ENCODE data around the gene DPYSL3. TPM values are rescaled to one million over a fixed set of nuclear protein-coding genes. Genes with fewer than 3 reads are reported as not detected.

Gene DPYSL3
- total RNA-seq, 1 donor = 161 TPM

DNA sequence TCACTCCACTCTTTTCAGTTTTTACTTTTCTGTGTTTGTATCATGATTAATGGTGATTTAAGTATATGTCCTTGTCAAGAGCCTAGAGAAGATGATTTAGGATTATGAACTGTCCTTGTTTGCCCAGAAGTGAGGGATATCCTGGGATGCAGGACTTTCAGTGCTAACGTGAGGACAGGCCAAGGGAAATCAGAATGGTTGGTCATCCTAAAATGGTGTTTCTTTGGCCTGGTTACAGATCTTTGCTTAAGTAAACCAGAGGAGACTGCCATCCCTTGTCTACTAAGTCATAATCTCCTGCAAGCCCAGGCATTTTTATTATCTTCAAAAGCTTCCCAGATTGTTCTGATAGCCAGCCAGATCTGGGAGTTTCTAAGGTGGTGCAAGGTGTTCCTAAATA, 22.3 kb upstream of the DPYSL3 start:
- peak; percentile 33 for DNase-seq (ENCODE audit: low read depth)
- TF ChIP-seq, protein P1, sequence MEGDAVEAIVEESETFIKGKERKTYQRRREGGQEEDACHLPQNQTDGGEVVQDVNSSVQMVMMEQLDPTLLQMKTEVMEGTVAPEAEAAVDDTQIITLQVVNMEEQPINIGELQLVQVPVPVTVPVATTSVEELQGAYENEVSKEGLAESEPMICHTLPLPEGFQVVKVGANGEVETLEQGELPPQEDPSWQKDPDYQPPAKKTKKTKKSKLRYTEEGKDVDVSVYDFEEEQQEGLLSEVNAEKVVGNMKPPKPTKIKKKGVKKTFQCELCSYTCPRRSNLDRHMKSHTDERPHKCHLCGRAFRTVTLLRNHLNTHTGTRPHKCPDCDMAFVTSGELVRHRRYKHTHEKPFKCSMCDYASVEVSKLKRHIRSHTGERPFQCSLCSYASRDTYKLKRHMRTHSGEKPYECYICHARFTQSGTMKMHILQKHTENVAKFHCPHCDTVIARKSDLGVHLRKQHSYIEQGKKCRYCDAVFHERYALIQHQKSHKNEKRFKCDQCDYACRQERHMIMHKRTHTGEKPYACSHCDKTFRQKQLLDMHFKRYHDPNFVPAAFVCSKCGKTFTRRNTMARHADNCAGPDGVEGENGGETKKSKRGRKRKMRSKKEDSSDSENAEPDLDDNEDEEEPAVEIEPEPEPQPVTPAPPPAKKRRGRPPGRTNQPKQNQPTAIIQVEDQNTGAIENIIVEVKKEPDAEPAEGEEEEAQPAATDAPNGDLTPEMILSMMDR (IDR thresholded peaks at IDR 0.05; ENCODE audit: insufficient read depth, low read depth, low read length) = no peak
- no peak overlapping the region for H3K4me3 ChIP-seq (ENCODE audit: low read depth, low read length)

DNA sequence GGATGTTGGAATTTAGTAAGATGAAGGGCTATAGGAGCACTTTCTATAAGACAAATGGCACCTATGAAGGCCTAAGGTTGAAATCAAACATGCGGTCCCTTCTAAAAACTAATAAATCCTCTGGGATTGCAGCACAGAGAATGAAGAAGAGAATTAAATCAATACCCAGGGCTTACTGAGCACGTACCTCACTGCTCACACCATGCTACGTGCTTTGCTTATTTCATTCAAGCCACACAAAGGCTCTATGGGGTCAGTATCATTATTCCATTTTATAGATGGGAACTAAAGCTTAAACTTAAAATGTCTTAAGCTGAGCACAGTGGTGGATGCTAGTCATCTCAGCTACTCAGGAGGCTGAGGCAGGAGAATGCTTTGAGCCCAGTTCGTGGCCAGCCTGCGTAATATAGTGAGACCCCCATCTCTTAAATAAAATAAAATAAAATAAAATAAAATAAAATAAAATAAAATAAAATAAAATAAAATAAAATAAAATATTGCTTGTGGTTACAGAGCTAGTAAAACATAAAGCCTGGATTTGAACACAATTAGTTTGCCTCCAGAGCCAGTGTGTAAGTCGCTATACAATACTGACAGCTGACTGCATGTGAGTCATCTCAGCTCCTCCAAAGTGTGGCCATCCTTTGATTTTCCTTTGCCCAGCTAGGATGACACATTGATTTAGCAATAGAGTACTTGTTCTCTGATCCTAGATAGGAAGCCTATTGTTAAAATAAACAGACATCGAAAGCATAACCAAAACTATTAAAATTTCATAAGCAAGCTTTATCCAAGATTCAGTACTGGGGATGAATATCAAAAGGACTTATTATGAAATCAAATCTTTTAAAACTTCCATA, 20.9 kb upstream of the DPYSL3 start:
- DNase-seq (ENCODE audit: low read depth) = peak; percentile 82
- H3K4me3 ChIP-seq (ENCODE audit: low read depth, low read length) = no peak overlapping the region
- TF ChIP-seq, protein P1 (IDR thresholded peaks at IDR 0.05; ENCODE audit: insufficient read depth, low read depth, low read length) = no peak

DNA sequence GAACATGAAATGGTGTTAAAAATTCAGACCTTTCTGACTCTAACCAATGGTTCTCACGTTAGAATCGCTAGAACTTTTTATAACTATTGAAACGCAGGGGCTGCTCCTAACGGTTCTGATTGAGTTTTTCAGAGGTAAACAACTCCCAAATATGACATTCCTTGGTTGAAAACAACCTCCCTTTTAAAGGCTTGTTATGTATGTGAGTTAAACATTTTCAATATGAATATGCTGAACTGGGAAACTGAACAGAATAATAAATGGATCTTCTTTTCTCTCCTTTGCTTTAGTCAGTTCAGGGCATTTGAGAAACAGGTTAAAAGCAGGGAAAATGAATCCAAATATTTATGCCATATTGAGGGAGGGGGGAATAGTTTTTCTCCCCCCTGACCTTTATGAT, 13.2 kb upstream of the DPYSL3 start:
- TF ChIP-seq, protein P1 (IDR thresholded peaks at IDR 0.05; ENCODE audit: insufficient read depth, low read depth, low read length) = no peak
- DNase-seq (ENCODE audit: low read depth) = no peak
- H3K4me3 ChIP-seq (ENCODE audit: low read depth, low read length) = no peak overlapping the region

DNA sequence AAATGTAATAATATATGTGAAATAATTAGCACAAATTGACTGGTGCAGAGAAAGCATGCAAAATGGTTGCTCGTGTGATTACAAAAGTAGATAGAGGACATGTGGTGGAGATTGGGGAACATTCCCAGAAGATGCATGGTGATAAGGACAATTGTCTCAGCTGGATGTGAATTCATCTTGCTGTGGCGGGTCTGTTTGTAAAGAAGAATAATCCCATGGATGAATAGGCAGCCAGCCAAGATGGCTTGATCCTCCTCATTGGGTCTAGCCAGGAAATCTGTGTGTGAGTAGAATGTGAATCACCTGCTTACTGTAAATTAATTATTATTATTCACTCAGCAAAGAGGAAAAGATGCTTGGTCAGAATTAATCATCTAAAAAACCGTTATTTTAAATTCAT, 12.6 kb upstream of the DPYSL3 start:
- DNase-seq (ENCODE audit: low read depth) = no peak
- H3K4me3 ChIP-seq (ENCODE audit: low read depth, low read length) = no peak overlapping the region
- TF ChIP-seq, protein P1 (IDR thresholded peaks at IDR 0.05; ENCODE audit: insufficient read depth, low read depth, low read length) = no peak

DNA sequence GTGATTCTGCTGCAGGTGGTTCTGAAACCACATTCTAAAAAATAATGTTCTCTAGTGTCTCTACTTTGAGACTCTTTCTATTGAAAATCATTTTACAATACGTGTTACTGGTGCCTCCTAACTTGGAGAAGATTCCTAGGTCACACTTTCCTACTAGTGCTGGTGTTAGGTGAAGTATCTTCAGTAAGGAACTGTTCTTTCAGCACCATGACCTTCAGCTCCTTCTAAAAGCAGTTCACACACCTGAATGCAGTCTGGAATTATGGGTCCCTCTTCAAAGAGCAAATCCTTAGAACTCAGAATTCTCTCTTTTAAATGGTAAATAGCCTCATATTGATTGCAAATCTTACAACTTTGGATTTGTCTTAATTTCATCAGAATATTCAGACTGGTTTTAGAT, 10.6 kb upstream of the DPYSL3 start:
- DNase-seq (ENCODE audit: low read depth) = no peak
- no peak overlapping the region for H3K4me3 ChIP-seq (ENCODE audit: low read depth, low read length)
- TF ChIP-seq, protein P1 (IDR thresholded peaks at IDR 0.05; ENCODE audit: insufficient read depth, low read depth, low read length) = no peak

DNA sequence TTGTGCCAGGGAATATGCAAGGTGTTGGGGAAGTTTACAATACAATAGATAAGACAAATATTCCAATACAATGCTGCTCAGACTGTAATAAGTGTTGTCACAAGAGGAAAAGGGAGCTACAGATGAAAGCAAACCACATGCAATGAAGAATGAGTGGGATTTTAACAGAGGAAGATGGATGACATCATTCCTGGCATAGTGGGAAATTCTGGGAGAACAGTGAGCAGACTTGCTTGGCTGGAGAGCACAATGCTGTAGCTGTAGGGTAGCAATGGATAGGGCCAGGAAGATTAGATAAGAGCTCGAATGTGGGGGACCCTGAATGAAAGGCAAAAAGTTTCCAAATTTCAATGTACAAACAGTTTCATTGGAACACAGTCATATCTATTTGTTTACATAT, 9.5 kb upstream of the DPYSL3 start:
- no peak overlapping the region for H3K4me3 ChIP-seq (ENCODE audit: low read depth, low read length)
- no peak for DNase-seq (ENCODE audit: low read depth)
- TF ChIP-seq, protein P1 (IDR thresholded peaks at IDR 0.05; ENCODE audit: insufficient read depth, low read depth, low read length) = no peak
